ENCODE results near the gene PCDHGA1. TPM values are rescaled to one million over a fixed set of nuclear protein-coding genes. Genes with fewer than 3 reads are reported as not detected.

The PCDHGA1 gene
- polyA plus RNA-seq, 1 donor from 2014 or later, result 0.19 TPM

GRCh38 chr5:141529002-141529401, 198.7 kb downstream of the PCDHGA1 start:
- Histone ChIP-seq H2AFZ (ENCODE audit: low read depth, low read length) (no peak overlapping the region), H3K9me2 (ENCODE audit: insufficient read depth, low read length) (no peaks in the 10 kb centered on the region), H3K9me3 (ENCODE audit: low read length) (no peaks in the 10 kb centered on the region), H3F3A (ENCODE audit: insufficient read depth, low read length, poor library complexity, severe bottlenecking) (no peaks in the 10 kb centered on the region), H3K36me3 (ENCODE audit: insufficient read depth, low read length) (peaks cover 9% of the 10 kb centered on the region), H3K27me3 (ENCODE audit: insufficient read depth, low read depth, low read length) (no peaks in the 10 kb centered on the region), H3K79me2 (replicated peaks; ENCODE audit: insufficient read depth, low read length) (no peaks in the 10 kb centered on the region), H3K4me2 (ENCODE audit: low read length) (no peak overlapping the region), H3K4me3 (ENCODE audit: low read length) (no peak overlapping the region), H4K20me1 (ENCODE audit: insufficient read depth) (no peaks in the 10 kb centered on the region), H3K27ac (ENCODE audit: low read length) (no peak overlapping the region), H3K9ac (ENCODE audit: low read length) (no peak overlapping the region)
- TF ChIP-seq EZH2 (IDR thresholded peaks at IDR 0.05; ENCODE audit: borderline replicate concordance, insufficient read depth, low read length, poor library complexity, severe bottlenecking) (no peak), EP300 (conservative IDR thresholded peaks at IDR 0.05; ENCODE audit: poor library complexity, severe bottlenecking) (no peak), SMC3 (conservative IDR thresholded peaks at IDR 0.05; ENCODE audit: poor library complexity) (no peak), POLR2AphosphoS5 (IDR thresholded peaks at IDR 0.05) (no peak), MXI1 (conservative IDR thresholded peaks at IDR 0.05; ENCODE audit: poor library complexity, severe bottlenecking) (no peak), REST (IDR thresholded peaks at IDR 0.05; ENCODE audit: borderline replicate concordance) (no peak), TAF1 (IDR thresholded peaks at IDR 0.05; ENCODE audit: low read depth) (no peak)

- peaks cover 9% of the 10 kb centered on the region for H3K36me3 ChIP-seq (ENCODE audit: insufficient read depth, low read length)
- H3K79me2 ChIP-seq (replicated peaks; ENCODE audit: insufficient read depth, low read length), result no peaks in the 10 kb centered on the region
- H3K27ac ChIP-seq (ENCODE audit: low read length), result no peak overlapping the region
- no peak overlapping the region for H3K4me2 ChIP-seq (ENCODE audit: low read length)
- TF ChIP-seq POLR2AphosphoS5 (IDR thresholded peaks at IDR 0.05), result no peak
- TF ChIP-seq RAD21 (conservative IDR thresholded peaks at IDR 0.05), result no peak
- TF ChIP-seq REST (IDR thresholded peaks at IDR 0.05; ENCODE audit: borderline replicate concordance), result no peak
- no peak for TF ChIP-seq EP300 (conservative IDR thresholded peaks at IDR 0.05; ENCODE audit: poor library complexity, severe bottlenecking)
- H3K9me3 ChIP-seq (ENCODE audit: low read length), result no peaks in the 10 kb centered on the region
- H3K9ac ChIP-seq (ENCODE audit: low read length), result no peak overlapping the region
- H3F3A ChIP-seq (ENCODE audit: insufficient read depth, low read length, poor library complexity, severe bottlenecking), result no peaks in the 10 kb centered on the region
- no peak overlapping the region for H3K4me3 ChIP-seq (ENCODE audit: low read length)
- H2AFZ ChIP-seq (ENCODE audit: low read depth, low read length), result no peak overlapping the region
- no peaks in the 10 kb centered on the region for H4K20me1 ChIP-seq (ENCODE audit: insufficient read depth)
- no peaks in the 10 kb centered on the region for H3K27me3 ChIP-seq (ENCODE audit: insufficient read depth, low read depth, low read length)
- H3K9me2 ChIP-seq (ENCODE audit: insufficient read depth, low read length), result no peaks in the 10 kb centered on the region
These were observed 199.6 kb downstream of the PCDHGA1 start for GRCh38 chr5:141529873-141530272.
